Muscle of arm (tissue), 14 donors: ENCODE data around the gene FAM161A. TPM values are rescaled to one million over a fixed set of nuclear protein-coding genes. Genes with fewer than 3 reads are reported as not detected.
"Not testable (repeated sequence)": the region's sequence is repeated elsewhere in the genome, so short reads cannot be mapped to it uniquely, and the experiment has no call there.

Source experiments
- DNase-seq: peaks from one replicate; pipeline ENCODE4 v3.0.0-alpha.2; 2013
- long read RNA-seq, 11 donors: transcript quantifications; one replicate each; lab custom pipeline, GENCODE V29; 2026
- polyA plus RNA-seq, 12 donors: library from polyadenylated mRNA; unstranded; fragments of 120-200 nt; gene quantifications; one replicate each; pipeline ENCODE4 v1.2.1, GENCODE V29; 2013; ENCODE audit not compliant: insufficient read length in 12 of 12

Gene FAM161A, protein sequence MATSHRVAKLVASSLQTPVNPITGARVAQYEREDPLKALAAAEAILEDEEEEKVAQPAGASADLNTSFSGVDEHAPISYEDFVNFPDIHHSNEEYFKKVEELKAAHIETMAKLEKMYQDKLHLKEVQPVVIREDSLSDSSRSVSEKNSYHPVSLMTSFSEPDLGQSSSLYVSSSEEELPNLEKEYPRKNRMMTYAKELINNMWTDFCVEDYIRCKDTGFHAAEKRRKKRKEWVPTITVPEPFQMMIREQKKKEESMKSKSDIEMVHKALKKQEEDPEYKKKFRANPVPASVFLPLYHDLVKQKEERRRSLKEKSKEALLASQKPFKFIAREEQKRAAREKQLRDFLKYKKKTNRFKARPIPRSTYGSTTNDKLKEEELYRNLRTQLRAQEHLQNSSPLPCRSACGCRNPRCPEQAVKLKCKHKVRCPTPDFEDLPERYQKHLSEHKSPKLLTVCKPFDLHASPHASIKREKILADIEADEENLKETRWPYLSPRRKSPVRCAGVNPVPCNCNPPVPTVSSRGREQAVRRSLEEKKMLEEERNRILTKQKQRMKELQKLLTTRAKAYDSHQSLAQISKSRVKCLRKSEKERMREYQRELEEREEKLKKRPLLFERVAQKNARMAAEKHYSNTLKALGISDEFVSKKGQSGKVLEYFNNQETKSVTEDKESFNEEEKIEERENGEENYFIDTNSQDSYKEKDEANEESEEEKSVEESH
- 10 to 100 TPM in 8 of 12 donors, 1 to 10 TPM in 3, not detected in 1; 9.1 to 21.3 (median 16.5) TPM for polyA plus RNA-seq
- long read RNA-seq, donor 1, partial matches to known transcripts = 0 of 2 reads
- long read RNA-seq, donor 1, other reads (novel, unspliced or antisense) = 0 of 2 reads
- long read RNA-seq, donor 2, partial matches to known transcripts = 0 of 1 reads
- long read RNA-seq, donor 2, other reads (novel, unspliced or antisense) = 0 of 1 reads
- long read RNA-seq, donor 3 = 0 reads
- long read RNA-seq, donor 4 = 0 reads
- long read RNA-seq, donor 5, partial matches to known transcripts = 0 of 3 reads
- long read RNA-seq, donor 5, other reads (novel, unspliced or antisense) = 0 of 3 reads
- long read RNA-seq, donor 6 = 0 reads
- long read RNA-seq, donor 7 = 0 reads
- long read RNA-seq, donor 8, partial matches to known transcripts = 0 of 1 reads
- long read RNA-seq, donor 8, other reads (novel, unspliced or antisense) = 0 of 1 reads
- long read RNA-seq, donor 9 = 0 reads
- long read RNA-seq, donor 10, partial matches to known transcripts = 0 of 1 reads
- long read RNA-seq, donor 10, other reads (novel, unspliced or antisense) = 0 of 1 reads
- long read RNA-seq, donor 11 = 0 reads

DNA sequence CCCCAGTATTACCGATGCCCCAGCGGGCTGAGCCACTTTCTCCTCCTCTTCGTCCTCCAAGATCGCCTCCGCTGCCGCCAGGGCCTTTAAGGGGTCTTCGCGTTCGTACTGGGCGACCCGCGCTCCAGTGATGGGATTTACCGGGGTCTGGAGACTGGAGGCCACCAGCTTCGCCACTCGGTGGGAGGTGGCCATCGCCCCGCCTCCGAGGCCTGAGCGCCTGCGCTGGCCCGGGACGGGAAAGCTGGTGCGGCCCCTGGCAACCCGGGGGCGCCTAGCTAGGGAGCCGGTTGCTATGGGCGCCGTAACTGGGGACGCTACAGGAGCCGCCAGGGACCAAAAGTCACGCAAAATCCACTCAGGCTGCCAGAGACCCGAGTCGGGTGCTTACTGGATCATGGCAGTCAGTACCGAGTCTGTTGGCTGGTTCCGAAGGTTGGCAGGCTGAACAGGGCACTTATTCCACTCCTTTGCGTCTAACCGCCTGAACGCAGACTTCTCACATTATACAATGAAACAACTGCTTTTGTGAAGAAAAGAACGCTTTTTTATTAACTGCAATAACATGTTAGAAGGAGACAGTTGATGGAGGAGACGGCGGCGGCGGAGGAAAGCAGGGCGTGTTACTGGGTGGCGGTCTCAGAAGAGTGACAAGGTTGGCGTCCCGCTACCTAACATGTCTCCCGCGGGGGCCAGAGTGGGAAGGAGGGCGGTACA lies at the start of gene FAM161A:
Gene FAM161A (minus strand): TSS at position 214 of the 717 bp plus-strand sequence. CDS start 19 bp downstream, at position 195.
- DNase-seq = peak; percentile 90

DNA sequence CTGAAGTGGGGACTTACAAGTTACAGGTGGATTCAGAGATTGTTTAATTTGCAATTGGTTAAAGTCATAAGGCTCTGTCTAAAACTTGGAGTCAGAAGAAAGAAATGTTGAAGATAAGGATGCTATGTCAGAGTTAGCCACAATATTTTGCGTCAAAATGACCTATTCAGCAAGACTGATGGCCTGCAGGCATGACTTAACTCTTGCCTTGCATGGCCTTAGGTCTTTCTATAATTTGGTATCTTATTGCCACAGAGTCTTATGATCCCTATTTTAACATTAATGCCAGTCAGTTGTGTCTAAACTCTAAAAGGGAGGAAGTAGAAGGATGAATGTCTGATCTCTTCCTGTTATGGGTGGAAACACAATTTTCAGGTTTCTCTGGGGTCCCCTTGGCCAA lies 46.4 kb upstream of the FAM161A start:
- DNase-seq = no peak

DNA sequence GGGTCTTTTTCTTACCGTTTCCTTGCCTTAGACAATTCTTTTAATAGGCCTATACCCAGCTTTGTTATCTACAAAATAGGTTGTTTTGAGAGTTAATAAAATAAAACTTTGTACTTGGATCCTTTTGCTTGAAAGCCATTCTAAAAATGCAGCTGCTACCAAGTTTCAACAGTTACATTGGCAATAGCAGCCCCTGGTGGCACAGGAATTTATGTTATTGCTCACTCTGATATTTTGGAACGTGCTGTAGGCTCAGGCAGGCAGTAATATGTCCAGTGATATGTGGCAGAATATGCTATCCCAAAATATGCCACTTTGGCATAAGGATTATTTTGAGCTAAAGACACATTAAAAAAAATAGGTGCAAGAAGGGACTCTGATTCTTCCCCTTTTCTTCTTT lies 45.0 kb upstream of the FAM161A start:
- DNase-seq = no peak

DNA sequence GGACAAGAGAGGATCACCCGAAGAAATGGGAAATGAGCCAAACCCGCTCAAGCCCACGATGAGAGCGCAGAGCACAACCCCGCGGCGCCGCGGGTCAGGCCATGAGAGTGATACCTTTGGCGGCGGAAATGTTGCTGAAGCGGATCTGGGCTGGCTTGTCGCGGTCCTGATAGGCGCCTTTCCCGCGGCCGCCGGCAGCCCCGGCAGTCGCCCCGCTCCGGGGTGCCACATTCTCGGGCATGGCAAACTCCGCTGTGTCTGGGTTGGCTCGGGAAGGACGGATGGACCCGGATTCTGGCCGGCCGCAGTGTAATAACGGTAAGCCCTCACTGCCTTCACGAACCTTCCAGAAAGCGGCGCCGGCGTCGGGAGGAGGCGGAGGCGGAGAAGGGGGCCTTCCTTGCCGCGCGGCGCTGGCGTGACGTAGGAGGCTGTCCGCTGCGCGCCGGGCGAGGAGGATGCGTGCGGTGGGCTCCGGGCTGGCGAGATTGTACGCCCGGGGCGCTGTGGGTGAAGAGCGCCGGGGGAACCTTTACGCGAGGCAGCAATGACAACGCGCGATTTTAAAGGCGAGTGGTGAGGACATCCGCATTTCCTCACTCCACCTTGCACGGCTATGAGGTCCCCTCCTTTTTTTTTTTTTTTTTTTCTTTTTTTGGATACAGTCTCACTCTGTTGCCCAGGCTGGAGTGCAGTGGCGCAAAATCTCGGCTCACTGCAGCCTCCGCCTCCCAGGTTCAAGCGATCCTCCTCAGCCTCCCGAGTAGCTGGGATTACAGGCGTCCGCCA lies 34.6 kb upstream of the FAM161A start, which contains the start of gene CCT4:
Gene CCT4 (minus strand): TSS at position 390 of the 789 bp plus-strand sequence. CDS start 149 bp downstream, at position 241.
- peak; percentile 93 for DNase-seq

DNA sequence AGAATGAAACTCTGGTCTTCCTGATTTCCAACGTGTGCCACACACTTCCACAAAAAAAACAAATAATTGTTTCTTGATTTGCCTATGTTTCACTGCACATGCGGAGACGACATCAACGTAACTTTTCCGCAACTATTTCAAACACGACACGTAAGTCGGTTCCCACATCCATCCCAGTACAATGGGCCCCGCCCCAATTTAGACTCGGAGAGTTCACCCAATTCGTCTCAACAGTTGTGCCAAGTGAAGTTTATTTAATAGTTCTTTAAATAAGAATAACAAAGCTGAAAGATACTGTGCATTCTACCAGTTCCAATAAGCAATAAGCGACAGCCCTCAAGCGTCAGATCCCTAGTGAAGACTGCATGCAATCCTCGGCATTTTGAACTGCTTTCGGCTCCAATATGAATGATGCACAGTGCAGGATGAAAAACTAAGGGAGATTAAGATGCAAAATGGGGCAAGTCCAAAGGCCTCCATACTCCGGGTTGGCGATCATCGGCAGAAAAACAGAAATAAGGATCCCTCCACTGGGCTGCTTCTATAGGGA lies 33.9 kb upstream of the FAM161A start:
- no peak for DNase-seq

DNA sequence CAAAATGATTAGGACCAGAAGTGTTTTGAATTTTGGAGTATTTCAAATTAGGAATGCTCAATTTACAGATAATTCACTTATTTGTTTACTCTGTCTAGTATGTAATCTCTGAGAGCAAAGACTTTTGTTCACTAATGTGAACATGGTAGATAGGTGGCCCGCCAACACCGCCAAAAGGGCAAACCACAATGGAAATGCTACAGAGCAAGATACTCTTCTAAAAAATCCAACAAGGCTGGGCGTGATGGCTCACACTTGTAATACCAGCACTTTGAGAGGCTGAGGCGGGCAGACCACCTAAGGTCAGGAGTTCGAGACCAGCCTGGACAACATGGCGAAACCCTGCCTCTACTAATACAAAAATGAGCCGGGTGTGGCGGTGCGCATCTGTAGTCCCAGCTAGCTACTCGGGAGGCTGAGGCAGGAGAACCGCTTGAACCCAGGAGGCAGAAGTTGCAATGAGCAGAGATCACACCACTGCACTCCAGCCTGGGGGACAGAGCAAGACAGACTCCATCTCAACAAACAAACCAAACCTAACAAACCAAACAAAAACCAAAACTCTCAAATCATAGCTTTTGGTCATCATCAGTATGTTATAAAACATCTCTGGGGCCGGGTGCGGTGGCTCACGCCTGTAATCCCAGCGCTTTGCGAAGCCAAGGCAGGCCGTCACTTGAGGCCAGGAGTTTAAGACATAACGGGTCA lies 32.2 kb upstream of the FAM161A start:
- DNase-seq = no peak

DNA sequence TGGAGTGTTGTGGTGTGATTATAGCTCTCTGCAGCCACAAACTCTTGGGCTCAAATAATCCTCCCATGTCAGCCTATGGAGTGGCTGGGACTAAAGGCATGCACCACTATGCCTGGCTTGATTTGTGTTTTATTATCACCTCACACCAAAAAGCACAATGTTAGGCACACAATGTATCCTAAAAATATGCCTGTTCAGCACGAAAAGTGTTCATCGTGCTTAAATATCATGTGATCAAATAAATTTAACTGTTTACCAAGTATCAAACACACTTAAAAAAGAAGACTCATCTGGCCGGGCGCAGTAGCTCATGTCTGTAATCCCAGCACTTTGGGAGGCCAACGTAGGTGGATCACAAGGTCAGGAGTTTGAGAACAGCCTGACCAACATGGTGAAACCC lies 29.0 kb upstream of the FAM161A start:
- no peak for DNase-seq

DNA sequence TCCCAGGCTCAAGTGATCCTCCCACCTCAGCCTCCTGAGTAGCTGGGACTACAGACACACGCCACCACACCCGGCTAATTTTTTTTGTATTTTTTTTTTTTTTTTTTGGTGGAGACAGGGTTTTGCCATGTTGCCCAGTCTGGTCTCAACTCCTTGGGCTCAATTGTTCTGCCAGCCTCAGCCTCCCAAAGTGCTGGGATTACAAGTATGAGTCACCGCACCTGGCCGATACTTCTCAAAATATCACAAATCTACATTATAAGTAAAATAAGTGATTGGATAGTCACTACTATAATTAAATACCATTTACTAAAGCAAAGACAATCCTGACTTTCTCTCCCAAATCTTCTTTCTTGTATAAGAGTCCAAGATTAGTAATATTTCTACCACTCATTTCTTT lies 25.5 kb upstream of the FAM161A start:
- not testable (repeated sequence) for DNase-seq

DNA sequence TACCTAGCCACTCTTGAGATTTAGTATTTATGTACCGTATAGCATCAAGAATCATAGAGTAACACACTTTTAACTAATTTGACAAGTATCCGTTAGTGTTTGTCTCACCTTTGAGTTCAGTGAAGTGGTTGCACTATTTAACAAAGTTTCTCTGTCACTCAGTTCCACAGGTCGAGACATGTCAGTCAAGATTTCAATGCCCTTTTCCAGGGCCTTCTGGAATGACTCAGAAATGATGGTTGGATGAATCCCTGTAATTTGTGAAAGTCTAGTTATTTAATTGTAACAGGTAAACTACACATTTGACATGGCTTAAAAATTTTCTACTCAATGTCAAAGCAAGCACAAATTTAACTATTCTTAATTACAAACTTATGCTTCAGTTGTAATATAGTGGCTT lies 24.9 kb upstream of the FAM161A start:
- no peak for DNase-seq

DNA sequence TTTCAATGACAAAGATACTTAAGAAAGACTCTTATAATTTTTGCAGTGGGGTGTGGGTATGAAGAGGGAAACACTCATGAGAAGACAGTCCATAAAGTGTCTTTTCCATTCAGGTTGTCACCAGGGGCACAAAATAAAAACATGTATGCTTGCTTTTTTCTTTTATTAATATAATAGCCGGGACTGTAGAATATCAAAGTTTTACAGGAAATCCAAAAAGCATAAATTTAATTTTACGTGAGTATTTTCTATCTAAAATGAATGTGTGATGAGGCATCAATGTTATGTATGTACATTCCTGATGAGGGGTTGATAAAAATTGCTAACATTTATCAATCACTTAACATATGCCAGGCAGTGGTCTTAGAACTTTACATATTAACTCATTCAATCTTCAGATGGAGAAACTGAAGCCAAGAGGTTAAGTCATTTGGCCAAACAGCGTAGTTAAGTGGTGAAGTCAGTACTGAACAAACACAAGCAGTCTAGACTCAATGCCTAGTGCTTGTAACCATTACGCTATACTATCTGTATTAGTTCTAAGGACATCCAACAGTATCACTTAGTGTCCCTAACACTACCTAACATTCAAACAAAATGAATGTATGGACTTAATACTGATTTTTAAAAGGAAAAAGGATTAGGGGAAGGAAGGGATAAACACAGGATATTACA lies 23.8 kb upstream of the FAM161A start:
- DNase-seq = no peak

DNA sequence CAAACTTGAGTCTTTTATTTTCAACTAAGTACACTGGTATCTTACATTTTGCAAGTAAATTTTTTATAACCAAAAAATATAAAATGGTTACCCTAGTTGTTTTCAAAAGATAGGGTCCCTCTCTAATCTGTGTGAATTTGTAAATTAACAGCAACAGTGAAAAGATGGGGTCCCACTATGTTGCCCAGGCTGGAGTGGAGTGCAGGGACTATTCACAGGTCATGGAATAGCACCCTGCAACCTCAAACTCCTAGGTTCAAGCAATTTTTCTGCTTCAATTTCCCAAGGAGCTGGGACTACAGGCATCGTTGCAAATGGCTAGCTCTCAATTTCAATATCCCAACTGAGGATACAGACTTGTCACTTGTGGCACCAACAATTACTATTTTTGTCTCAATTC lies 22.5 kb upstream of the FAM161A start:
- DNase-seq = no peak

DNA sequence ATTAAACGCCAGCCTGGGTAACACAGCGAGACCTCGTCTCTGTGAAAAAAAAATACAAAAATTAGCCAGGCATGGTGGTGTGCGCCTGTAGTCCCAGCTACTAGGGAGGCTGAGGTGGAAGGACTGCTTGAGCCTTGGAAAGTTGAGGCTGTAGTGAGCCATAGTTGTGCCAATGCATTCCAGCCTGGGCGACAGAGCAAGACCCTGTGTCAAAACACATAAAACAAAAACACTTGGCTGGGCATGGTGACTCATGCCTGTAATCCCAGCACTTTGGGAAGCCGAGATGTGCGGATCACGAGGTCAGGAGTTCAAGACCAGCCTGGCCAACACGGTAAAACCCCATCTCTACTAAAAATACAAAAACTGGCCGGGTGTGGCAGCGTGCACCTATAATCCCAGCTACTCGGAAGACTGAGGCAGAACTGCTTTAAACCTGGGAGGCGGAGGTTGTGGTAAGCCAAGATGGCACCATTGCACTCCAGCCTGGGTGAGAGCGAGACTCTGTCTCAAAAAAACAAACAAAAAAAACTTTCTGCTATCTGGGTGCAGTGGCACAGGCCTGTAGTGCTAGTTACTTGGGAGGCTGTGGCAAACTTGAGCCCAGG lies 12.7 kb upstream of the FAM161A start:
- DNase-seq = not testable (repeated sequence)

DNA sequence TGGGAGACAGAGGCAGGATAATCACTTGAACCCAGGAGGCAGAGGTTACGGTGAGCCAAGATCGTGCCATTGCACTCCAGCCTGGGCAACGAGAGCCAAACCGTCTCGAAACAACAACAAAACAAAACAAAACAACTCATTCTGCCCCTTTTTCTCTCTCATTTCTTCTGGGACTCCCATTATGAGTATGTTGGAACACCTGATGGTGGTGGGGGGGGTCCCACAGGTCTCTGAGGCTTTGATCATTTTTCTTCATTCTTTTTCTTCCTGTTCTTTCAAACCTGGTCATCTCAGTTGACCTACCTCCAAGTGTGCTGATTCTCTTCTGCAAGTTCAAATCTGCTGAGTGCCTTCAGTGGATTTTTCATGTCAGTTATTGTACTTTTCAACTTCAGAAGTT lies 8.2 kb upstream of the FAM161A start:
- no peak for DNase-seq

DNA sequence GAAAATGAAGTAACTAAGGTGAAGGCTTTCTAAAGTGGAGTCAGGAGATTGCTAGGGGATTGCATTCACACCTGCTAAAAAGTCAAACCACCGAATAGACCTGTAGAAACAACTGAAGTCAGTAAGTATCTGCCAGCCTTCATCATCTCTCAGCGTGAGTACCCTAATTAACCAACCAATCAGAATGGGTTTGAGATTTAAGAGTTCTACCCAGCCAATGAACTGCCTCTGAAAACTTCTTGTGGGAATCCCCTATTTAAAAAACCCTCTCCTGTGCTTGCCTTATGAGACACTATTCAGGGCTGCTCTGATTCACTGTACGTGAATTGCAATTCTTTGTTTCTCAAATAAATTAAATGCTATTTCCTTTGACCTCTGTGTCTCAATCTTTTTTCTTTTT lies 3.4 kb upstream of the FAM161A start:
- DNase-seq = no peak

DNA sequence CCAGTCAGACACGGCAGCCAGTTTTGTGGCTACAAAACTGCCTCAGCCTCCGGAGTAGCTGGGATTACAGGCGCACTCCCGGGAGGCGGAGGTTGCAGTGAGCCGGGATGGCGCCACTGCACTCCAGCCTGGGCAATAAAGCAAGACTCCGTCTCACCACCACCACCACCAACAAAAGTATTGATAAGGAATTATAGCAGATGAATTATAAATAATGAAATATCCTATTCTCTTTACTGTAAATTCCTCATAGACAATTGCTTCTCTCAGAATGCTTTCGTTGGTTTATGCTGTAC lies 1.4 kb upstream of the FAM161A start:
- DNase-seq = no peak

DNA sequence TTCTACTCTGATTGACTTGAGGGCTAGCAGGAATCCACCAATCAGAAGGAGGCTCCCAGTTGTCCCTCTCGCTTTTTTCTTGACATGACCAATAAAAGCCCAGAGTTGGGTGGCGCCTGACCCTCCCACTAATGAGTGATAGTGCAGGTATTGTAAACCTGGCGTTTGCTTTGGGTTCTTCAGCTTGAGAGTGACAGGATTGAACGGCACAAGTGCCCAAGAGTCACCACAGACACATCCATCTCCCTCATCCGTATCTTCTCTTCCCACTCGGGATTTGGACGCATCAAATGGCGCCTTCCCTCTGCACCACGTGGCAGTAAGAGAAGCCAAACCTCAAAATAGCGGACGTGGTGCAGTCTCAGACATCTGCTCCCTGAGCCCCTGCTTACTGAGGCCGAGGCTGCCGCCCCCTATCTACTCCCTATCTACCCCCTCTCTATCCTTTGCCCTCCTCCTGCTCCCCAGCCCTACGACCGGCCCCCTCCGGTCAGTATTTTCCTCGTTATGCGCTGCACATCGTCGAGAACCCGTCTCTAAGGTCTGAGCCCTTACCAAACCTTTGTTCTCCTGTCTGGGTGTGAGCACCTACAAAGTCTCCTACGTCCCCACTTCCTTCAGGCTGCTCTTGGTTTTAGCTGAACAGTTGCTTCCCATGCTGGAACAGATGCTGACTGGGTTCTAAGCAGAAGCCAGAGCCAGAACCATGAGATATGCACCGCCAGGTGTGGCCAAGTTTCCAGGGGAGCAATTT lies 881 bp upstream of the FAM161A start:
- DNase-seq = peak; percentile 93

DNA sequence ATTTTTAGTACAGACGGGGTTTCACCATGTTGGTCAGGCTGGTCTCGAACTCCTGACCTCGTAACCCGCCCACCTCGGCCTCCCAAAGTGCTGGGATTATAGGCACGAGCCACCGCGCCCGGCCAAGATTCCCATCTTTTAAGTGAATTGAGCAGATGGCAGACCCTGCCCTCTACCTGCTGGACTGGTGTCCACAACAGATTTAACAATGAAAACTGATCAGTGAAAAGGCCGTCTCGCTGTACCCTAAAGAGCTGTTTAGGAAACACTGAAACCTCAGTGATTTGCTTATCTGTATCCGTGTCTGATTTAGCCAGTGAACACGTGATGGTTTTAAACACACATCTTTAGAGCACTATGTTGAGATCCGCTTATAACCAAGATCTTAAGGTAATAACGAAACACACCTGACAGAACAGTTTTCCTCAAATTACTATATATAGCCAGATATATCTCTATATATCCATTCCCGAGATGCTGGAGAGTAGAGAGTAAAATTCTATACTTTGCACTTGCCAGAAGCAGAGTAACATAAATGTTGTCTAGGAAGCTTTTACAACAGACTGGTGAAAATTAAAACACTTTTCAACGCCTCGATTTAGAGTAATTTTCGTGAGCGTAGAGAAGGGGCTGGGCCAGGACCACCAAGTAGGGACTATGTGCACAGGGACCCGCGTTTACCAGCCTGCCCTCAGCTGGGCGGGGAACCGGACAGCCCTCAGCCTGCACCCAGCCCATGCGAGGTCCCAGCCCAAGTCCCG lies 594 bp downstream of the FAM161A start:
- no peak for DNase-seq
